Sigmoid colon (tissue), 4 donors: ENCODE measurements around the gene CNDP1.

Experiments used
- EP300 ChIP-seq, 4 donors: sonication (generic); formaldehyde crosslinking; IDR thresholded peaks; one replicate each; pipeline ENCODE4 v1.6.1; 2017; ENCODE audit warnings: antibody characterized with exemption in 4 of 4
- POLR2A ChIP-seq, 2 donors: fragments of 450-650 bp; IDR thresholded peaks; one replicate each; pipeline ENCODE4 v1.6.1; 2016; ENCODE audit warnings: antibody characterized with exemption in 2 of 2, mild to moderate bottlenecking in 2 of 2, moderate library complexity in 2 of 2
- TF ChIP-seq, protein P1 (sequence below), 4 experiments: fragments of 450-650 bp in 3 of 4; fragments of 200-600 bp in 1 of 4; IDR thresholded peaks; one replicate each; pipeline ENCODE4 v1.5.1; 2016 to 2019; ENCODE audit warnings: antibody characterized with exemption in 4 of 4, mild to moderate bottlenecking in 3 of 4, moderate library complexity in 2 of 4

DNA sequence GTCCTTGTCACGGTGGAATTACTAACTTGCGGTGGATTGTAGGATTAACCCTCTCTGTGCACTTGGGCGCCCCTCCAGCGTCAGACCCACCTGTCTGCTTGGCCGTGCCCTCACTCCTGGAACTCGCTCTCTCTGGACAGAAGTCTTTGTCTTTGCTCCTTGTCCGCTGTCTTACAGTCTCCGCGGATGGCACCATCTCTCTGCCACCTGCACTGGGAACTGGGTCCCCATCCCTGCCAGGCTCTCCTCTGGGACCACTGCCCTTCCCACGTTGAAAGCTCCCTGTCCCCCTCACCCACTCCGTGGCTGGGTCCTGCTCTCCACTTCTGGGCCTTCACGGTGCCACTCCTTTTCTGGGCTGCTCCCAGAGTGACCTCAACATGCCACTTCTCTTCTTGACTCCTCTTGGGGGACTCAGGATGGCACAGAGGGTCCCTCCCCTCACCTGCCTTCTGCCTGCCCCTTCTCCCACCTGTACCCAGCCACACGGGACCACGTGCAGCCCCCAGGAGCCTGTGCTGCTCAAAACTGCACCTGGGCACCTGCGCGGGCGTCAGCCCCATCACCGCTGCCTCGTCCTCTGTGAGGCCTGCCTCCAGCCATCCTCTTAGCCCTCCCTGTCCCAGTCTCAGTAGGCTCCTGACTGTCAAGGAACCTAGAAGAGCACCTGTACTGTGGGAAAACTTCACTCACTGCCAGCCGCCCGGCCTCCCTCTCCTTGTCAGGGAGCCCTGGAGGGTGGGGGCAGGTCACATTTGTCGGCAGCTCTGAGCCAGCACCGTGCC lies 27.0 kb upstream of the CNDP1 start:
- TF ChIP-seq, protein P1, sequence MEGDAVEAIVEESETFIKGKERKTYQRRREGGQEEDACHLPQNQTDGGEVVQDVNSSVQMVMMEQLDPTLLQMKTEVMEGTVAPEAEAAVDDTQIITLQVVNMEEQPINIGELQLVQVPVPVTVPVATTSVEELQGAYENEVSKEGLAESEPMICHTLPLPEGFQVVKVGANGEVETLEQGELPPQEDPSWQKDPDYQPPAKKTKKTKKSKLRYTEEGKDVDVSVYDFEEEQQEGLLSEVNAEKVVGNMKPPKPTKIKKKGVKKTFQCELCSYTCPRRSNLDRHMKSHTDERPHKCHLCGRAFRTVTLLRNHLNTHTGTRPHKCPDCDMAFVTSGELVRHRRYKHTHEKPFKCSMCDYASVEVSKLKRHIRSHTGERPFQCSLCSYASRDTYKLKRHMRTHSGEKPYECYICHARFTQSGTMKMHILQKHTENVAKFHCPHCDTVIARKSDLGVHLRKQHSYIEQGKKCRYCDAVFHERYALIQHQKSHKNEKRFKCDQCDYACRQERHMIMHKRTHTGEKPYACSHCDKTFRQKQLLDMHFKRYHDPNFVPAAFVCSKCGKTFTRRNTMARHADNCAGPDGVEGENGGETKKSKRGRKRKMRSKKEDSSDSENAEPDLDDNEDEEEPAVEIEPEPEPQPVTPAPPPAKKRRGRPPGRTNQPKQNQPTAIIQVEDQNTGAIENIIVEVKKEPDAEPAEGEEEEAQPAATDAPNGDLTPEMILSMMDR (IDR thresholded peaks at IDR 0.05), result no peak
- TF ChIP-seq POLR2A (IDR thresholded peaks at IDR 0.05) (no peak), EP300 (IDR thresholded peaks at IDR 0.05) (no peak)
